ENCODE results near the gene EEF1AKMT3. TPM values are rescaled to one million over a fixed set of nuclear protein-coding genes. Genes with fewer than 3 reads are reported as not detected.

The EEF1AKMT3 gene
- total and polyA plus RNA-seq, 4 donors: 3.6 to 11.5 (median 5.9) TPM

- DNase-seq (no peak), ATAC-seq (ENCODE audit: insufficient read depth, low FRiP score) (no peak)
- H3K4me1 ChIP-seq (ENCODE audit: control insufficient read depth in 5 of 5, insufficient read depth in 5 of 5, low read length in 5 of 5): peaks cover 0 to 20% (median 1%) of the 10 kb centered on the region in 5 donors
- peaks cover 0 to 39% (median 37%) of the 10 kb centered on the region in 3 donors for H3K27me3 ChIP-seq (ENCODE audit: control insufficient read depth in 3 of 3, insufficient read depth in 3 of 3, low read length in 2 of 3)
- H3K4me3 ChIP-seq: no peak overlapping the region
- H3K9ac ChIP-seq (ENCODE audit: insufficient read depth in 1 of 2, low read length in 2 of 2): no peak overlapping the region
- H3K36me3 ChIP-seq (ENCODE audit: control insufficient read depth in 4 of 4, insufficient read depth in 4 of 4, low read length in 4 of 4): peaks cover 0 to 12% (median 0%) of the 10 kb centered on the region in 4 donors
- peaks cover 0 to 5% (median 0%) of the 10 kb centered on the region in 4 donors for H3K9me3 ChIP-seq (ENCODE audit: control insufficient read depth in 4 of 4, insufficient read depth in 3 of 4, low read length in 3 of 4)
- WGBS, 2 donors: 95% methylated on average over 4 of the region's 4 CpGs
- TF ChIP-seq CTCF (IDR thresholded peaks at IDR 0.05; ENCODE audit: control extremely low read depth, extremely low read depth): no peak
- H3K27ac ChIP-seq (ENCODE audit: low read depth in 1 of 2, low read length in 1 of 2): no peak overlapping the region
These were observed 10.9 kb upstream of the EEF1AKMT3 start for GRCh38 chr12:57761391-57761998.

GRCh38 chr12:57762463-57762862 is 10.0 kb upstream of the EEF1AKMT3 start:
- whole genome bisulfite sequencing, 2 donors: 90 to 91% methylated on average over 2 of the region's 2 CpGs
- Histone ChIP-seq H3K9me3 (ENCODE audit: control insufficient read depth in 4 of 4, insufficient read depth in 3 of 4, low read length in 3 of 4) (peaks cover 0 to 5% (median 0%) of the 10 kb centered on the region in 4 donors), H3K27ac (ENCODE audit: low read depth in 1 of 2, low read length in 1 of 2) (no peak overlapping the region), H3K4me3 (no peak overlapping the region), H3K27me3 (ENCODE audit: control insufficient read depth in 3 of 3, insufficient read depth in 3 of 3, low read length in 2 of 3) (peaks cover 0 to 47% (median 46%) of the 10 kb centered on the region in 3 donors), H3K36me3 (ENCODE audit: control insufficient read depth in 4 of 4, insufficient read depth in 4 of 4, low read length in 4 of 4) (peaks cover 0 to 12% (median 0%) of the 10 kb centered on the region in 4 donors), H3K9ac (ENCODE audit: insufficient read depth in 1 of 2, low read length in 2 of 2) (no peak overlapping the region), H3K4me1 (ENCODE audit: control insufficient read depth in 5 of 5, insufficient read depth in 5 of 5, low read length in 5 of 5) (peaks cover 0 to 24% (median 7%) of the 10 kb centered on the region in 5 donors)
- no peak for TF ChIP-seq CTCF (IDR thresholded peaks at IDR 0.05; ENCODE audit: control extremely low read depth, extremely low read depth)
- ATAC-seq (ENCODE audit: insufficient read depth, low FRiP score) (no peak), DNase-seq (no peak)

- ATAC-seq (ENCODE audit: insufficient read depth, low FRiP score): no peak
These were observed 8.3 kb upstream of the EEF1AKMT3 start for GRCh38 chr12:57763881-57764661.

More at GRCh38 chr12:57763881-57764661, 8.3 kb upstream of the EEF1AKMT3 start:
- DNase-seq: no peak
- no peak for TF ChIP-seq CTCF (IDR thresholded peaks at IDR 0.05; ENCODE audit: control extremely low read depth, extremely low read depth)
- Histone ChIP-seq H3K4me1 (ENCODE audit: control insufficient read depth in 5 of 5, insufficient read depth in 5 of 5, low read length in 5 of 5) (peaks cover 0 to 24% (median 8%) of the 10 kb centered on the region in 5 donors), H3K36me3 (ENCODE audit: control insufficient read depth in 4 of 4, insufficient read depth in 4 of 4, low read length in 4 of 4) (peaks cover 0 to 4% (median 2%) of the 10 kb centered on the region in 4 donors), H3K9me3 (ENCODE audit: control insufficient read depth in 4 of 4, insufficient read depth in 3 of 4, low read length in 3 of 4) (no peaks in the 10 kb centered on the region), H3K9ac (ENCODE audit: insufficient read depth in 1 of 2, low read length in 2 of 2) (no peak overlapping the region), H3K27me3 (ENCODE audit: control insufficient read depth in 3 of 3, insufficient read depth in 3 of 3, low read length in 2 of 3) (peaks cover 0 to 48% (median 47%) of the 10 kb centered on the region in 3 donors), H3K4me3 (no peak overlapping the region), H3K27ac (ENCODE audit: low read depth in 1 of 2, low read length in 1 of 2) (no peak overlapping the region)
- WGBS, 2 donors: 75 to 76% methylated on average over 6 of the region's 6 CpGs

Measured in lung (tissue), 12 donors.